Measurements from ENCODE around the gene HLA-DOA.
A peak's percentile ranks its signal among the peaks of the same experiment; 100 is the strongest.

Gene HLA-DOA

GRCh38 chr6:32977272-32977952 is 32.0 kb downstream of the HLA-DOA start:
- no peak for DNase-seq

DNA sequence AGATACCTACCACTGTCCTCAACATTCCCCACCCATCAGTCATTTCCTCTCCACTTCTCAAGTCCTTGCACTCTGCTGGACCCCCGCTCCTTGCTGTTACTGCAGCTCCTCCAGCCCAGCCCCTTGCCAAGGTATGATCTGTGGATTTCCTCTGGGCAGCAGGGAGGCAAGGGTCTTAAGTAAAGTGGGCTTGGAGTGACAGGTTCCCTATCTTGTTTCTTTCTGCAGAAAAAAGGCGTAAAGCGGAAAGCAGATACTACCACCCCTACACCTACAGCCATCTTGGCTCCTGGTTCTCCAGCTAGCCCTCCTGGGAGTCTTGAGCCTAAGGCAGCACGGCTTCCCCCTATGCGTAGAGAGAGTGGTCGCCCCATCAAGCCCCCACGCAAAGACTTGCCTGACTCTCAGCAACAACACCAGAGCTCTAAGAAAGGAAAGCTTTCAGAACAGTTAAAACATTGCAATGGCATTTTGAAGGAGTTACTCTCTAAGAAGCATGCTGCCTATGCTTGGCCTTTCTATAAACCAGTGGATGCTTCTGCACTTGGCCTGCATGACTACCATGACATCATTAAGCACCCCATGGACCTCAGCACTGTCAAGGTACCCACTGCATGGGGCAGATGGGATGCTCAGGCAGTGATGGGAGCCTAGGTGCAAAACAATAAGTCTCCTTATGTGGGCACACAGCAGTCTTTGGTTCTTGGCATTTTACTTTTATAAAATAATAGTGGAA is 32.9 kb downstream of the HLA-DOA start:
- DNase-seq: no peak

- no peak for DNase-seq
Observed at GRCh38 chr6:32975886-32976285, 33.5 kb downstream of the HLA-DOA start.

DNA sequence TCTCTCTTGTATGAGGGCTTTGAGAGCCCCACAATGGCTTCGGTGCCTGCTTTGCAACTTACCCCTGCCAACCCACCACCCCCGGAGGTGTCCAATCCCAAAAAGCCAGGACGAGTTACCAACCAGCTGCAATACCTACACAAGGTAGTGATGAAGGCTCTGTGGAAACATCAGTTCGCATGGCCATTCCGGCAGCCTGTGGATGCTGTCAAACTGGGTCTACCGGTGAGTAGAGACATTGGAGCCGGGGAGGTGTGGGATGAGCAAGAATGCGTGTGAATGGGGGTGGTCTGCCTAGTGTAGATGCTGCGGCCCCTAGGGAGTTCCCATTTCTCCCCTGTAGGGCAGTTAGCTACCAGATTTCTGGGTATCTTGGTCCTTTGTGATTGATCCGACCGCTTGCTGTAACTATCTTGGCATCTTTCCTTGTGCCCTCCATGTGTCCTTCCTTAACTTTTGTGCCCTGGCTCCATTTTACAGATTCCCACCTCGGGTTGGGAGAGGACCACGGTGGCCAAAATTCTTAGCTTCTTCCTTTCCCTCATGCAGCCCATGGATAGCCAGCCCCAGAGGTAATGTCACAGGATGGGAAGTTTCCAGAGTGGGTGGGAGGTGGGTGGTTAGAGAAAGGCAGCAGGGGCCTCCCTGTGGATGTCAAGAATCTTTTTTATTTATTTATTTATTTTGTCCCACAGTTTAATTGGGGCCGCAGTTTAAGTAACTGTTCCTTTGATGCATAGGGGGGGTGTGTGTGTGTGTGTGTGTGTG is 34.7 kb downstream of the HLA-DOA start:
- no peak for DNase-seq

GRCh38 chr6:32974016-32974333 is 35.4 kb downstream of the HLA-DOA start:
- DNase-seq: peak; percentile 59

DNA sequence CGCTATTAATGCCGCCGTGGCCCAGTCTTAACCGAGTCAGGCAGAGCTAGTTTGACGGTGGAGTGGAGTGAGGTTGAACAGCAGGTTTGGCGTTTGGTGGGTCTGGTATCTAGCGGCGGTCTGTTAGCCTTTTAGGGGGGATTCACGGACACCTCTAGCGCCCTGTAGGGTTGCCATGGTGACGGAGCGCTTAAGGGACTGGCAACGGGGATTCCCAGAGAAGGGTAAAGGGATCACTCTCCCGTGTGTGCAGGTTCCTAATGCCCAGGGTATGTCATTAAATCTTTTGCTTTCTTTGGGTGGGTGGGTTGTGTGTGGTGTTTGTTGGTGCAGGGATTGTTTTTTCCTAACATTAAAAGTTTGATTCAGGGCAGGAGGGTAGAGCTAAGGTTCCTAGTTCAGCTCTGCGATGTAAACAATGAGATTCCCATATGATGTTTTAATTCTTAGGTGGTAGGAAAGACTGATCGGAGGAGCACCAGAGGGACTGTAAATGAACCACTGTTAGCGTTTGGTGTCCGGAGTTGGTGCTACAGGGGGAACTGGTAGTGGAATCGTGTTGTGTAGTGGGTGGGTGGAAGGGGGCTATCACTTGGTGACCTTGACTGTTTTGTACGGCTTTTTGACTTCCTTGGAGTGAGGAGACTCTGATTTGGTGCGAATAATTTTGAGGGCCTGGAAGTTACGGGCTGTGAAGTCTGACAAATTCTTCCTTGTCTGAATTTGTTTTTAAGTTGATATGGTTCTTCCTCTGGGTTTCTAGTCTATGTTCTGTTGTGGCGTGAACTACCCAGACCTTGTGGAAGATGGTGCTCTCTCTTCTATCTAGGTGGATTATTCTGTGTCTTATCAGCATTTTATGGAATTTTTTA is 36.0 kb downstream of the HLA-DOA start:
- peak; percentile 61 for DNase-seq

GRCh38 chr6:32972353-32973143 is 36.8 kb downstream of the HLA-DOA start:
- DNase-seq: peak; percentile 66

DNA sequence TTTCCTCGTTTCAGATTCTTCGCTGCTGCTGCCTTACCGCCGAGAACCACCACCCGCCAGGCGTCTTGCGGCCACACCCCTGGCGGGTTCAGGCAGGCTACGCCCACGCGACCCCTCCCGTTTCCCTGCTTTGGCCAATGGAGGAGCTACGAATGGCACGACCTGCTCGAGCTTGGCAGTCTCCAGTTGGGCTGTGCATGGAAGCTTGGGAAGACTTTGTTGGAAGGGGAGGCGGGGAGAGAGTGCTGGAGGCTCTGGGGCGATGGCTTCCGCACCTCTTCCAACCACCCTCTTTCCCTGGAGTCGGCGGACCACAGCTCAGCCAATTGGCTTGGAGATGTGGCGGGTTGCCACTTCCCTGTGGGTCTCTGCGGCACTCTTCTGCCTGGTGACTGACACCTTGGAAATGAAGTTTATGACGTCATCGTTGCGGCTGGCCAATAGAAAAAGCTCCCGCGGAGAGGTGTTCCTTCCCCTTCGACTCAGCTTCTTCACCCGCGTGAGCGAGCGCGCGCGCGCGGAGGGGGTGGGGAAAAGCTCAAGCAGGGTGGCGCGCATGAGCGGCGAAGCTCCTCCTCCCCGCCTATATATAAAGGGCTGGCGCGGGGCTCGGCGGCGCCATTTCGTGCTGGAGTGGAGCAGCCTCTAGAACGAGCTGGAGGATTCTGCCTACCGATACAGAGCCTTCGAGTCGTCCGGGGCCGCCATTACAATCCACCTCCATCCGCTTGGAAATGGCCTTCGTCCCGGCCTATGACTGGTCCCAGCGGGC is 37.6 kb downstream of the HLA-DOA start:
- peak; percentile 100 for DNase-seq

DNA sequence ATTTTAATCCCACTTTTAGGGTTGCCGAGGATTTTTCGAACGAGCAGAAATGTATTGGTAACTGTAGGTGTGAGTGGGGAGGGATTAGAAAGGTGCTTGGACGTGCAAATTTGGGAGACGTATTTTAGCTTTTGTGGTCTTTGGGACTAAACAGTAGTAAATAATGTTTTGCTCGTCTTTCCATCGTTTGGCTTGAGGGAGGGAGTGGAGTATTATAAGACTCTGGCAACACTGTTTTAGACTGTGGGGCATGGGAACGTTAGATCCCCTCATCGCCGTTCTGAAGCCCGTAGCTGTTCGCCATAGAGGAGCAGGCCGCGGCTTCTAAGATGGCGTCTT is 38.2 kb downstream of the HLA-DOA start:
- DNase-seq: no peak

DNA sequence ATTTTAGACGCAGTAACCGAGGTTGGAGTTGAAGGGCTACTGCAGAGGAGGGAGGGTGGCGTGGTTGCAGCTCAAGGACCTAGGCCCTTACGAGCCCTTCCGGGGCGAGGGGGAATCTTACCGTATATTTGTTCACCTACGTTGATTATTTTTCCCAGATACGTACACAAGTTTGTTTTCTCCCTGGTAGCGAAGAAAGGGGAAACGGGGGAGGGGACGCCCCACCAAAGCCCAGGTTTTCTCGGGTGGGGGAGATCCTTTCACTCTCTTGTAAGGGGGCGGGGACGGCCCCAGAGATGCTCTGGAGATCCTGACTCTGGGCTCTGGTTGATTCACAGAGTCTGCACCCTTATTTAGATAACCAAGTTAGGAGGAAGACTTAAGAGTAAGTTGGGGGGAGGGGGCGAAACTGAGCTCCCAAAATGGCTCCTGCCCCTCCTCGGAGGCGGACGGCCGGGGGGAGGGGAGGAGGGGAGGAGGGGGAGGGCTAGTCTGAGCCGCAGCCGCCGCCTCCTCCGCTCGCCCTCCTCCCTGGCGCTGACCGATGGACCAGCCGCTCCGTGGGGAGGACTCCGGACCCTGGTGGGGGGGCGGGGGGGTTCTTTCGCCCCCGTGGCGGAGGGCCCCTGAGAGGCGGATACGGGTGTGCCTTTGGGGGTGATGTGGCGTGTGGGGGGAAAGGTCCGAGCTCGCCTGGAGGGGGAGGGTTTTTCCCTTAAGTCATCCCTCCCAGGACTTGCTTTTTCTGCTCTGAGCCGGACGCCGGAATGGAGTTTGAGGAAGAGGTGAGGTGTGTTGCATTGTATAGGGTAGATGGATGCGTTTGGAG is 38.8 kb downstream of the HLA-DOA start:
- peak; percentile 91 for DNase-seq

DNA sequence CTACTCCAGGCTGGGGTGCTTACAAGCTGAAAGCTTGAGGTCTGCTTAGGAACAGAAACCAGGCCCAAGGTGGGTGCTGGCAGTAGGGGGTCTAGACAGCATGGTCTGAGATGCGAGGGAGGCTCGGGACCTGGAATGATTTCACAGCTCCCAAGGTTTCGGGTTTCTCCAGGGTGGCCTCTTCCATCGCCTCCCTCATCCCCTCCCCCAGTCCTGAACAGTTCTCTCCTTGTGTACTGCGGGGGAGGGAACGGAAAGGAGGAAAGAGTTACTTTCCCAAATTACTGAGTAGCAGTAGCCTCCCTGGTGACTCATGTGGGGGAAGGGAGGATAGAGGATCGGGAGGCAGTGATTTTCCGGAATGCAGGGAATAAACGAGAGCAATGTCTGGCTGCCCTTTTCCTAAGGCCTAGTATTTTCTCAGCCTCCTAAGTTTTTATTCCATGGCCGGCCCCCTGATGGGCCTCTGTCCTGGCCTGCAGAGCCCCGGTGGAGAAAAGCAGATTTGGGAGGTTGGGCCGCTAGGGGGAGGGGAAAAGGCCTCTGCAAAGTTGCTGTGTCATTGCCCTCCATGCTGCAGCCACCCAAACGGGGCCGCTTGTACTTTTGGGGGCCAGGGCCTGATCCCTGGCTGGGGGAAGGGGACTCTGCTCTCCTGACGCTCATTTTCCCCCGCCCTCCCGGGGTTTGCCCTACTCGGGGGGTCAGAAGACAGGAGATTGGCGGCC is 39.5 kb downstream of the HLA-DOA start:
- DNase-seq: peak; percentile 87

- peak; percentile 86 for DNase-seq
Observed at GRCh38 chr6:32968867-32969684, 40.3 kb downstream of the HLA-DOA start.

DNA sequence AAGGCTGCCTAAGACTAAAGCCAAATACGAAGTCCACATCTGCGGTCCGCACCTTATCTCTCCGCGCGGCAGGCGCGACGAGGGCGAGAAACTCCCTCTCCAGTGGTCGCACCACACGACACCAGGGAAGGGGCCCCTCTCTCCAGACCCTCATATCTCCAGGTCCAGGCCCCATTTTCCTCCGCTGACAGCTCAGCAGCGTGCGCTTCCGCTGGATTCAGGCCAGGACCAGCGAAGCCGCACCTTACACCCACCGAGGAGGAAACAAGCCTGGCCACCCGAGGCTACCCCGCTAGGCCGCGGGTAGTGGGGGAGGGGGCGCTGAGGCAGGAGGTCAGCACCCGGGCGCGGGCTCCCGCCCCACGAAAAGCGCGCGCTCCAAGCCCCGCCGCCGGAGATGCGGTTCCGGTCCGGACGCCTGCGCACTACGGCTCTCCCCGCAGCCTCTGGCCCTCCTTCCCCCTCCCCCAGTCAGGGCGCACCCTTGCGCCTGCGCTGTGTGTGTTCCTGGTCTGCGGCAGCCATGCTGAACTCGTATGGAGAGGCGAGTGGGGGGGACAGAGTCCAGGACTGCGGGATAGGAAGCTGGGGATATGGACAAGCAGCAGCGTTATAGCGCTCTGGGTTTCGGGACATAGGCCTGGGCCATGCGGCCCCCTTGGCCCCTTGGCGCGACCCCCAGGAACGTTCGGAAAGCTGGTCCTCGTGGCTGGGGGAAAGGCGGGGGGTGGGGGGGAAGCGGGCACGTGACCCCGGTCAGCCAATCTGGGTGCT is 41.1 kb downstream of the HLA-DOA start, which contains the start of gene BRD2:
Gene BRD2 (plus strand): TSS at position 502 of the 774 bp plus-strand sequence. CDS start 4,305 bp downstream, outside the sequence.
- DNase-seq: peak; percentile 99

GRCh38 chr6:32967151-32968091 is 42.0 kb downstream of the HLA-DOA start:
- DNase-seq: peak; percentile 68

- DNase-seq: no peak
Observed at GRCh38 chr6:32964776-32965175, 44.6 kb downstream of the HLA-DOA start.

DNA sequence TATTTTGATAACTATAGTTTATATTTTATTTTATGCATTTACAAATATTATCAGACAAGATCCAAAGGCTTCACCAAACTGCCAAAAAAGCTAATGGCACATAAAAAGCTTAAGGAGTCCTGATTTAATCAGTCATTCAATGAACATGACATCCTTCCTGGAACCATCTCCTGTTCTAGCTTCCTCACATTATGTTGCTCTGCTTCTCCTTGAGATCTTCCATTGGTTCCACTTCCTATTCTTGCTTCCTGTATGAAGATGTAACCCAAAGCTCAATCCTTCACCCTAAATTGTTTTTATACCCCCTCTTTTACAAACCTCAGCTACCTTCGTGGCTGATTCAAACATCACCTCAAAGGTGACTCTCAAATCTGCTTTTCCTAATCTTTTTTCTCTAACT is 45.5 kb downstream of the HLA-DOA start:
- DNase-seq: no peak

Data from activated CD4-positive, alpha-beta T cell treated with anti-CD3 and anti-CD28 coated beads, Interleukin-10, Interleukin-2, amounts not matched to agents 100 ng/mL and 50 ng/mL, durations not matched to agents 16 hours and 8 hours (primary cell).